Measurements from ENCODE around the gene RUNX1. TPM values are rescaled to one million over a fixed set of nuclear protein-coding genes. Genes with fewer than 3 reads are reported as not detected.

RUNX1 gene
- total RNA-seq, 2 donors from 2014 or later = 4.9 to 12.5 TPM

DNA sequence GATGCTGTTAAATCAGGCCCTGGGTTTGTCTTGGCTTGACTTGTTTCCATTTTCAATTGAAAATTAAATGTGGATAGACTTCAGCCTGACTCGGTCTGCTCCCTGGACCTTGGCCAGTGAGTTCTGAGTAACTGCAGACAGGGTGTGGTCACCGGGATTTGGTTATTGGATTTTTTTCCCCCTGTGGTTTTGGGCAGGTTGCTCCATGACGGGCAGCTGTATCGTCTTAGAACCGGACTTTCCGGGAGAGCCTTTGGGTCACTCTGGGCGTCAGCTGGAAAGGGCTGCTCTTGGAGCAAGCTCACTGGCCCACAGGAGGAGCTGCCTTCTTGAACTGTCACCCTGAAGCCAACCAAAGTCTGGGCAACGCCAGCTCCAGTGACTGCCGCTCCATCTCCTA, 305.3 kb downstream of the RUNX1 start:
- no peaks in the 10 kb centered on the region for H3K36me3 ChIP-seq (replicated peaks in 1 of 2; ENCODE audit: insufficient read depth in 1 of 2, low read depth in 2 of 2)
- no peaks in the 10 kb centered on the region for H3K27me3 ChIP-seq
- 64 to 71% methylated on average over 9 of the region's 9 CpGs for WGBS, 2 donors
- ATAC-seq (no peak), DNase-seq (peak in 3 of 4 donors; percentile 24 to 36 (median 34))
- H3K27ac ChIP-seq = peak overlapping the region in 1 of 4 donors; percentile 70
- H3K4me1 ChIP-seq = peaks cover 23% of the 10 kb centered on the region
- no peaks in the 10 kb centered on the region for H3K9me3 ChIP-seq
- no peak overlapping the region for H3K4me3 ChIP-seq
- intact Hi-C loops (cut with DNase I) = loop anchor here (10.0 kb wide), 1 partner anchor 661 kb away; no protein-coding TSS in a partner anchor
- no peak for TF ChIP-seq POLR2A (IDR thresholded peaks at IDR 0.05)

DNA sequence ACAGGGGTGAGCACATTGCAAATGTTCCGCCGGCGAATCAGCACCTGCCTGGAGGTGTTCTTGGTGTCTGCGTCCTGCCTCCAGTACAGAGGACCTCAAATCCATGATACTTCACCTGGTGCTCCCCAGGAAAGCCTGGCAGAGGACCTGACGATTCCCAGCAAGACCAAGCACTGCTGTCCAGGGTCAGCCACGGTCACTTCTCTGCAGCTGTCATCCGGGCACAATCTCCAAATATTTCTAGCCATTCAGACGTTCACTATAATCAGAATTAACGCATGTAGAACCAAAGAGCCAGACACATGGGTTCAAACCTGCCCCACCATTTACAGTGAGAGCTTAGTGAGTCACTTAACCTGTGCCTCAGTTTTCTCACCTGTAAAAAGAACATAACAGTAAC, 305.8 kb downstream of the RUNX1 start:
- ATAC-seq (no peak), DNase-seq (no peak)
- no peaks in the 10 kb centered on the region for H3K36me3 ChIP-seq (replicated peaks in 1 of 2; ENCODE audit: insufficient read depth in 1 of 2, low read depth in 2 of 2)
- H3K27ac ChIP-seq = no peak overlapping the region
- no peak overlapping the region for H3K4me3 ChIP-seq
- no peak for TF ChIP-seq CTCF (IDR thresholded peaks at IDR 0.05)
- TF ChIP-seq POLR2A (IDR thresholded peaks at IDR 0.05) = no peak
- H3K9me3 ChIP-seq = no peaks in the 10 kb centered on the region
- 85% methylated on average over 9 of the region's 9 CpGs for WGBS, 2 donors
- no peaks in the 10 kb centered on the region for H3K27me3 ChIP-seq
- intact Hi-C loops (cut with DNase I) = loop anchor here (10.0 kb wide), 1 partner anchor 662 kb away; no protein-coding TSS in a partner anchor
- peaks cover 23% of the 10 kb centered on the region for H3K4me1 ChIP-seq

DNA sequence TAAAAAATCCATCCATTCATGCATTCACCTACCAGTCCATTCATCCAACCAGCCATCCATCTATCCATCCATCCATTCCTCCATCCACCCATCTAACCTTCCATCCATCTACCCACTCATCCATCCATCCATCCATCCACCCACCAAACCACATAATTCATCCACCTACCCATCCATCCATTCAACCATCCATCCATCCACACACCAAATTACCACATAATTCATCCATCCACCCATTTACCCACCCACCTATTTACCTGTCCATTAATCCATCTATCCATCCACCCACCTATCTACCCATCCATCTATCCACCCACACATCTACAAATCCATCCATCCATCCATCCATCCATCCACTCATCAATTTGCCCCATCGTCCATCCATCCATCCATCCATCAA, 308.9 kb downstream of the RUNX1 start:
- TF ChIP-seq POLR2A (IDR thresholded peaks at IDR 0.05) (no peak), CTCF (IDR thresholded peaks at IDR 0.05) (no peak)
- DNase-seq = no peak
- Histone ChIP-seq H3K4me3 (no peak overlapping the region), H3K9me3 (no peaks in the 10 kb centered on the region), H3K4me1 (peaks cover 19% of the 10 kb centered on the region), H3K27me3 (no peaks in the 10 kb centered on the region), H3K27ac (no peak overlapping the region), H3K36me3 (replicated peaks in 1 of 2; ENCODE audit: insufficient read depth in 1 of 2, low read depth in 2 of 2) (no peaks in the 10 kb centered on the region)
- 48 to 65% methylated on average over 1 of the region's 1 CpG for WGBS, 2 donors
- no peak for ATAC-seq
- intact Hi-C loops (cut with DNase I) = loop anchor here (10.0 kb wide), 1 partner anchor 665 kb away; no protein-coding TSS in a partner anchor
